ENCODE data around the gene C6orf89. TPM values are rescaled to one million over a fixed set of nuclear protein-coding genes. Genes with fewer than 3 reads are reported as not detected.

The C6orf89 gene
- total and polyA plus RNA-seq, 2 of the 13 experiments (the other 11 are each of a cell fraction or from before 2014, with no cell fraction given) = 22.1 to 32.2 TPM

- TF ChIP-seq MAZ (IDR thresholded peaks at IDR 0.05; ENCODE audit: borderline replicate concordance, low read depth, low read length) = no peak
- peak; percentile 30; the same call in 1 of the 2 replicates for TF ChIP-seq MAZ (CRISPR knock-in tag; IDR thresholded peaks at IDR 0.05; ENCODE audit: low read depth)
- no peak for TF ChIP-seq RXRA (CRISPR knock-in tag; IDR thresholded peaks at IDR 0.05)
- no peak for TF ChIP-seq NFYC (CRISPR knock-in tag; IDR thresholded peaks at IDR 0.05)
- peak; percentile 51; the same call in 1 of the 2 replicates for TF ChIP-seq ZNF619 (CRISPR knock-in tag; IDR thresholded peaks at IDR 0.05)
- no peak for TF ChIP-seq FIP1L1 (IDR thresholded peaks at IDR 0.05; ENCODE audit: borderline replicate concordance, insufficient read depth, low read depth, low read length)
- peak; percentile 67 for TF ChIP-seq SAP130 (CRISPR knock-in tag; IDR thresholded peaks at IDR 0.05; ENCODE audit: low read depth)
- TF ChIP-seq ZNF776 (CRISPR knock-in tag; IDR thresholded peaks at IDR 0.05) = 0 out of 2 replicates have a peak, but pooled peaks have one; percentile 53
- no peak for TF ChIP-seq SNRNP70 (IDR thresholded peaks at IDR 0.05; ENCODE audit: low read depth, low read length)
- peak; percentile 51; the same call in 1 of the 2 replicates for TF ChIP-seq NR1H2 (CRISPR knock-in tag; IDR thresholded peaks at IDR 0.05; ENCODE audit: borderline replicate concordance, low read depth)
- no peak for TF ChIP-seq RAD21 (CRISPR knock-in tag; IDR thresholded peaks at IDR 0.05)
- peak; percentile 25 for TF ChIP-seq AGO1 (IDR thresholded peaks at IDR 0.05; ENCODE audit: low read depth, low read length, poor library complexity, severe bottlenecking)
- TF ChIP-seq MIER2 (CRISPR knock-in tag; IDR thresholded peaks at IDR 0.05) = no peak
- TF ChIP-seq PRMT3 (CRISPR knock-in tag; IDR thresholded peaks at IDR 0.05; ENCODE audit: borderline replicate concordance, low read depth) = no peak
- TF ChIP-seq HCFC1 (IDR thresholded peaks at IDR 0.05; ENCODE audit: low read depth, low read length) = no peak
- TF ChIP-seq, protein P1, sequence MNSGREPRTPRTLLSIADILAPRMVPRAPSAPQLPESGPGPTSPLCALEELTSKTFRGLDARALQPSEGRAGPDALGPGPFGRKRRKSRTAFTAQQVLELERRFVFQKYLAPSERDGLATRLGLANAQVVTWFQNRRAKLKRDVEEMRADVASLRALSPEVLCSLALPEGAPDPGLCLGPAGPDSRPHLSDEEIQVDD (CRISPR knock-in tag; IDR thresholded peaks at IDR 0.05; ENCODE audit: borderline replicate concordance) = no peak
- TF ChIP-seq DBP (CRISPR knock-in tag; IDR thresholded peaks at IDR 0.05; ENCODE audit: not compliant biosample characterization) = peak; percentile 24
- no peak for TF ChIP-seq RELA (CRISPR knock-in tag; IDR thresholded peaks at IDR 0.05)
- TF ChIP-seq ZIK1 (CRISPR knock-in tag; IDR thresholded peaks at IDR 0.05; ENCODE audit: borderline replicate concordance, low read depth) = no peak
- peak; percentile 87 for TF ChIP-seq PRDM15 (CRISPR knock-in tag; IDR thresholded peaks at IDR 0.05)
- 0 out of 2 replicates have a peak, but pooled peaks have one; percentile 26 for TF ChIP-seq POGK (CRISPR knock-in tag; conservative IDR thresholded peaks at IDR 0.05)
Measured at GRCh38 chr6:36840432-36841403, 45.0 kb upstream of the C6orf89 start (continued).

Measured in HepG2 (cell line).